Stimulated activated naive CD4-positive, alpha-beta T cell (primary cell): ENCODE measurements around the gene IFITM10.

ENCODE experiments used
- DNase-seq, 6 experiments: peaks; one replicate each; lab custom pipeline; 2025; lab: John Stamatoyannopoulos, UW

The IFITM10 gene

GRCh38 chr11:1750481-1750839 lies at the start of gene IFITM10:
TSS of gene IFITM10 (minus strand) at chr11:1750595. CDS start at chr11:1750442, 153 bp downstream.
- DNase-seq: no peak

GRCh38 chr11:1797391-1798125 lies 47.2 kb upstream of the IFITM10 start:
- no peak for DNase-seq

GRCh38 chr11:1796413-1797011 lies 46.1 kb upstream of the IFITM10 start:
- no peak for DNase-seq

GRCh38 chr11:1793081-1793480 lies 42.7 kb upstream of the IFITM10 start:
- no peak for DNase-seq

- DNase-seq: no peak
Measured at GRCh38 chr11:1792461-1792860, 42.1 kb upstream of the IFITM10 start.

GRCh38 chr11:1791912-1792311 lies 41.5 kb upstream of the IFITM10 start:
- no peak for DNase-seq

- DNase-seq: no peak
Measured at GRCh38 chr11:1786466-1786865, 36.1 kb upstream of the IFITM10 start.

- no peak for DNase-seq
Measured at GRCh38 chr11:1785749-1786413, 35.5 kb upstream of the IFITM10 start.

GRCh38 chr11:1784761-1785650 lies 34.6 kb upstream of the IFITM10 start:
- DNase-seq: no peak

- DNase-seq: no peak
Measured at GRCh38 chr11:1783725-1784529, 33.5 kb upstream of the IFITM10 start.

- no peak for DNase-seq
Measured at GRCh38 chr11:1782831-1783724, 32.7 kb upstream of the IFITM10 start.

GRCh38 chr11:1782031-1782590 lies 31.7 kb upstream of the IFITM10 start:
- DNase-seq: no peak

- DNase-seq: no peak
Measured at GRCh38 chr11:1781593-1781975, 31.2 kb upstream of the IFITM10 start.

GRCh38 chr11:1780700-1781592 lies 30.6 kb upstream of the IFITM10 start:
- DNase-seq: no peak

- DNase-seq: no peak
Measured at GRCh38 chr11:1779806-1780699, 29.7 kb upstream of the IFITM10 start.

GRCh38 chr11:1779034-1779805 lies 28.8 kb upstream of the IFITM10 start:
- no peak for DNase-seq
